ENCODE data around the gene WDR64.

- TF ChIP-seq CTCF (IDR thresholded peaks at IDR 0.05): no peak
- TF ChIP-seq POLR2A (IDR thresholded peaks at IDR 0.05): no peak
Measured at GRCh38 chr1:241716915-241717656, 65.0 kb downstream of the WDR64 start.

Measured in ovary (tissue), 3 donors.